Stimulated activated CD4-positive, alpha-beta T cell treated with anti-CD3 and anti-CD28 coated beads, Interleukin-15, amount 100 ng/mL, for 24 hours (primary cell): Measurements from ENCODE around the gene ACE.

Experiments
- DNase-seq: peaks from one replicate; pipeline ENCODE4 v3.0.0-alpha.2; 2020

The ACE gene

DNA sequence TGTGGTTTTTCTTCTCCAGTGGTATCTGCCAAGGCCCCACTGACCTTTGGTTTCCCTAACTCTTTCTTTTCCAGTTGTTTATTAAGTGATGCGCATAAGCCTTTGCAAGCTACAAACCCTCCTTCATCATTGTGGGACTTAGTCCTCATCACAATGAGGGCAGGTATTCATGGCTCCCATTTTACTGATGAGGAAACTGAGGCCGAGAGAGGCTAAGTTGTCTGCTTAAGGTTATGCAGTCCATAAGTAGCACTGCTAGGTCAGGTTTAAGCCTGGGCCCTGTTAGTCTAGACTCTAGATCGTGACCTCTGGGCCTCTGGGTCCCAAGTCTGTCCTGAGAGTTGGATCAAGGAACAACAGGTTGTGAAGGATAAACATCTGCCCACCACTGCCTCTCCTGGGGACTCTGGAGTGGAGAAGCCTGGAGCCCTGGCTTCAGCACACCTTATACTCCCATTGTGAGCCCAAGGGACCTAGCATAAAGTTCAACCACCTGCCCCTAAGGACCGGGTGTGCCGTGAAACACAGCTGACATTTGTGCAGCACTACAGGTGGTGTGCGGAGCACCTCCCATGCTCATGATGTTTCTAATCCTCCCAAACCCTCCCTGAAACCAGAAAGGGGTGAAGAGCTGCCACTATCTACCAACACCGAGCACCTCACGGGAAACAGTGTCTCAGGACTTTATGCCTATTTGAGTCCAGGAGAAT is 41.1 kb downstream of the ACE start:
- no peak for DNase-seq

DNA sequence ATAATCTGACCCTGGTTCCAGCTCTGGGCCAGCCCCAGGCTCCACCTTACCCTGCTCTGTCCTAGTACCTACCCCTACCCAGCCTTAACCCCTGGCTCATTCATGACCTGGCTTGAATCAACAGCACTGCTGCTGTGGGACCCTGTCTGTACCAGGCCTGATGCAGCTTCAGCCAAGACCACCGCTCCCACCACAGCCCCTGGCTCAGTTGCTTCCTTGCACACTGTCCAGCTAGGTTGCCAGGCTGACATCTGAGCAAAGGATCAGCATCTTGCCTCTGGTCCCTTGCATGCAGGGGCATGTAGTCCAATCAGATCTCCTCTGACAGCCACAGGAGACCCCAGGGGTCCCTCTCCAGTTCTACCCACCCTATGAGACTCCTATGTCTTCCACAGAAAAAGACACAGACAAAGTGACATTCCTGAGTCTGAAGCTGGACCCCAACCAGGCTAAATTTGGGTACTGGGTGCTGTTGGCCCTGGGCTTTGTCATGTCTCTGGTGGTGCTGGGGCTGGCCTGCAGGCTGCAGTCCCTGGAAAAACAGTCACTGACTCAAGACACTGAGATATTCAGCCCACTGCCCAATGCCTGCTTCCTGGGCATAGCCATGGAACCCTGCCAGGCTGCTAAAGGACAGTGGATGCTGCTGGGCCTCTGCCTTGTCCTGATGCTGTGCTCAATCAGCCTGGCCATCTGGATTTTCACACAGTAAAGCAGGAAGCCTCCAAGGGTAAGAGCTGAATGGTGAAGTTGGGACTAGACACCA is 42.4 kb downstream of the ACE start:
- no peak for DNase-seq

DNA sequence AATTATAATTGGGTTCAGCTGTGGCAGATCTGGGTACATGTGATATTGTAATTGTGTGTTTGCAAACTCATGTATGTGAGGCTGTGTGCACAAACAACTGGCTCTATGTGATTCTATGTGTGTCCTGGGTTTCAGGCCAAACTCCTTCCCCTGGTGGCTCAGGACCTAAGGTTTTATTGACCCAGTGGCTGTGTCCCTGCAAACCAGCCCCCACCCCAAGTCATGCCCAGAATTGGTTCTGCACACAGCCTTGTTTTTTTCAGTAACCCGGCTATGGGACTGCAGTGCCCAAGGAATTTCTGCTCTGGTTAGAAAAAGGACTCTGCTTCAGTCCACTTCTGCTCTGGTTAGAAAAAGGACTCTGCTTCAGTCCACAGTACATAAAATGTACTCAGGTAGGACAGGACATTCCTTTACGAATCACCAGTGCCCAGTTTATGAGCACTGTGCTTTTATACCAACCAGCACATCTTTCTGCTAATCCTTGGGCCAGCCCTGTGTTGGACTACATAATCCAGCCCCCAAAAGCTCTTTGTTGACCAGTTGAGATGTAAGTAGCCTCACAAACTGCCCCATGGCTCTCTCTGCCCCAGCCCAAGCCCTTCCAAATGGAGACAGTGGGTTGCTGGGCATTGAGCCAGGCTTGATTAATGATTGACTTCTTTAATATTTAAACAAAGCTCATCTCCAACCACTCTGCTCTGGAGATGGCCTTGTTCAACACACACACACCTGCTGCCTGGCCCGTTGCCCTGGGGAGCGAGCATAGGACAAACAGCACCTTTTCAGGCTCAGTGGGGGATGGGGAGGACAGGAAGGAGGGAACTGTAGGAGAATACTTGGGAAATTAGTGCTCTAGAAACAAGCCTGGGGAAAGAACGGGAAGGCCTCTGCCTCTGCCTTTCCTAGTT is 43.4 kb downstream of the ACE start:
- DNase-seq: no peak

DNA sequence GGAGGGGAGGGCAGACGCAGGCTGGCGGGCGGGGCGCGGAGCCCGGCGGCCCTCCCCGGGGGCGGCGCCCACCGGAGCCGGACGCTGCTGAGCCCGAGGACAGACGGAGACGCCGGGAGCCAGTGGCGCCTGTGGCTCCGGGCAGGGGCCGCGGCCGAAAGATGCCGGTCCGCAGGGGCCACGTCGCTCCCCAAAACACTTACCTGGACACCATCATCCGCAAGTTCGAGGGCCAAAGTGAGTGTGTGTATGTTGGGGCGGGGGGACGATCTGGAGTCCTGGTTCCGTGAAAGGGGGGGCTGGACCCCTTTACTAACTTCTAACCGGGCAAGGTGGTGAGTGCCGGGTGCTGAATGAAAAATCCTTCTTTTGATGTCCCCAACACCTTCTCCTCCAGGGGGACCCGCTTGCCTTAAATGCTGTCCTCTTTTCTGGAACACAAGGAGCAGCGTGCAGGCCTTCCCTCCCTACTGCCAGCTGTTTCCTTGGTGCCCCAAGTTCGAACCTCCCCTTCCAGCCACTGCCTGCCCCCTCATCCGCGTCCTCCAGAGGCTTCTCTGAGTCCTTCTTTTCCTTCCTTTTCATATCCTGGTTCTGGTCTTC is 46.5 kb downstream of the ACE start, which contains the start of gene KCNH6:
TSS of gene KCNH6 (plus strand) at position 106 of the 603 bp plus-strand sequence. CDS start at position 162, 56 bp downstream.
- DNase-seq: no peak

DNA sequence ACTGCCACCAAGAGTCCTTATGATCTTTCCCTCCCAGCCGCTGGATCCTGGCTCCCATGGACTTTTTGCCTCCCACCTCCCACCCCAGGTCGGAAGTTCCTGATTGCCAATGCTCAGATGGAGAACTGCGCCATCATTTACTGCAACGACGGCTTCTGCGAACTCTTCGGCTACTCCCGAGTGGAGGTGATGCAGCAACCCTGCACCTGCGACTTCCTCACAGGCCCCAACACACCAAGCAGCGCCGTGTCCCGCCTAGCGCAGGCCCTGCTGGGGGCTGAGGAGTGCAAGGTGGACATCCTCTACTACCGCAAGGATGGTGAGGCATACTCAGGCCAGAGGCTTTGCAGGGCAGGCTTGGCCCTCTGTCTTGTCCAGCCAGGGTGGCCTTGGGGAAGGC is 47.2 kb downstream of the ACE start:
- no peak for DNase-seq

DNA sequence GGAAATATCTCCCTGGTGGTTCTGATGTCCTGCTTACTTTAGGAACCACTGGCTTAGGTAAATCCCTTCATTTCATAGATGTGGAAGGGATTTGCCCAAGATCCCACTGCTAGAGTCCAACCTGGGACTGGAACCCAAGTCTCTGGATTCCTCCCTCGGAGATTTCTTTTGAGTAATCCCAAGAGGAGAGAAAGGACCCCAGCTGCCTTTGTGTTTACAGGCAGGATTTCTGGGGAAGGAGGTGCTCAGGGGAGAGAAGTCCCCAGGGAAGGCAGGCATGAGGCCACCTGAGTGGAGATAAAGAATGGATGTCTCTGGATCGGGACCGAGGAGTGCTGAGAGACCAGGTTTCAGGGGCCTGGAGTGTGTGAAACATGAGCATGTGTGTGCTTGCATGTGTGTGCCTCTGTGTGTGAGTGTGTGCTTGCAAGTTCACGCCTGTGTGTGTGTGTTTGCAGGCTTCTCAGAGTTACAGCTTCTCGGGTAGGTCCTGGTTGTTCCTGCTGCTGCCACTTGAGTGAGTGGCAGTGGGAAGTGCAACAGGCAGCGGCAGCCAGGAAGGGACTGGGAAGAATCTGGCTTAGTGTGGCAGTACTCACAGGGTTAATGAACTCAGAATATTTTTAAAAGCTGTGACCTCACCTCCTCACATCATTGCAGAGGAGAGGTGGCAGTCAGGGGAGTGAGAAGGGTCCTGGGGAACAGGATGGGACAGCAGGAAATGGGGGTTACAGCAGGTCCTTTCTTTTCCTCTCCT is 48.5 kb downstream of the ACE start:
- DNase-seq: no peak

DNA sequence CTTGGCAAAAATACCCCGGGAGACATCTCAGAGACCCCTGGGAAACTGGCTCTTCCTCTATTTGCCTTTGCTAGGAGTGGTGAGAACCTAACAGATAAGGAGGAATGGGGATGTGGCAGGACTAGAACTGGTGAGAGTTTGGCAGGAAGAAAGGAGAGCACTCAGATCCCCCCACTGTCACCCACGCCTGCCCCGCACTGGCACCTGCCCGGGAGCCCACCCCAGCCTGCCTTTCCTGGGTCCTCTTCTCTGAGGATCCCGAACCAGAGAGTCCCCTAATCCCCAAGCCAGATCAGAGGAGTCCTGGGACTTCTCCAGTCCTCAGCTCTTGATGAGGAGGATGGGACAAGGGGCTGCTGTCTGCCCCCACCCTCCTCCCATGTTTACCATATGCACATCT is 50.0 kb downstream of the ACE start:
- no peak for DNase-seq

DNA sequence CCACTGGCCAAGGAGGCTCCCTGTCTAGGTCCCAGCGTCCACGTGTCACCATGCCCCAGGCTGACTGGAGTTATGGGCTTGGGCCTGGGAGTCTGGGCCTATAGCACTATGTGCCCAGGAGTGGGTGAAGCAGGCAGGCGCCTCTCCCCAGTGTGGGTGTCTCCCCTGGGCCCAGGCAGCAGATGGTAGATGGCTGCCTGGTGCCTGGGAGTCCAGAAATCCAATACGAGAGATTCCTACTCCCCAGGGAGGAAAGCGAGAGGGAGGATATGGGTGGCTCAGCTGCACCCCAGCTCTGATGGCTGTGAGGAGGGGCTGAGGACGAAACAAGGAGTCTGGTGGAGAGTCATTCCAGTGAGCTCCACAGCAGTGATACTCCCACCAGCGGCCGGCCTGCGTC is 51.3 kb downstream of the ACE start:
- DNase-seq: no peak

DNA sequence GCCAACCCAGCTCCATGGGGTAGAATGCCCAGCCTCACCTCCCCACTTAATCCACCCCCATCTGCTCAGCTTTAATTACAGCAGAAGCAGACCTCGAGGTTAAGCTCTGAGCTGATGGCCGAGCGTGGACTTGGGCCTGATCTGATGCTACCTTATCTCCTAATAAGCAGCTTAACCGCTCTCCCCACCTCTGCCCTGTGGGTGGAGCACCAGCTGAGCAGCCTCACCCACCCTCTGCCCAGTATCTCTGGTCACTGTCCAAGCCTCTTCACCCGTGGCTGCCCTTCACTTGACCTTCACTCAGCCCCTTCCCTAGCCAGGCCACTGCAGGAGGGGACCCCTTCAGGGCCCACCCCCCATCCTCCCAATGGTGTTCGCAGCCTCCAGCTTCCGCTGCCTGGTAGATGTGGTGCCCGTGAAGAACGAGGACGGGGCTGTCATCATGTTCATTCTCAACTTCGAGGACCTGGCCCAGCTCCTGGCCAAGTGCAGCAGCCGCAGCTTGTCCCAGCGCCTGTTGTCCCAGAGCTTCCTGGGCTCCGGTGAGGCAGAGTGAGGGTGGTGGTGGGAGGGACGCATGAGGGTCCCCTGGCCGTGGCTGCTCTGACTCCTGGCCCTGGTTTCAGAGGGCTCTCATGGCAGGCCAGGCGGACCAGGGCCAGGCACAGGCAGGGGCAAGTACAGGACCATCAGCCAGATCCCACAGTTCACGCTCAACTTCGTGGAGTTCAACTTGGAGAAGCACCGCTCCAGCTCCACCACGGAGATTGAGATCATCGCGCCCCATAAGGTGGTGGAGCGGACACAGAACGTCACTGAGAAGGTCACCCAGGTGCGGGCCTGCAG is 53.1 kb downstream of the ACE start:
- no peak for DNase-seq

DNA sequence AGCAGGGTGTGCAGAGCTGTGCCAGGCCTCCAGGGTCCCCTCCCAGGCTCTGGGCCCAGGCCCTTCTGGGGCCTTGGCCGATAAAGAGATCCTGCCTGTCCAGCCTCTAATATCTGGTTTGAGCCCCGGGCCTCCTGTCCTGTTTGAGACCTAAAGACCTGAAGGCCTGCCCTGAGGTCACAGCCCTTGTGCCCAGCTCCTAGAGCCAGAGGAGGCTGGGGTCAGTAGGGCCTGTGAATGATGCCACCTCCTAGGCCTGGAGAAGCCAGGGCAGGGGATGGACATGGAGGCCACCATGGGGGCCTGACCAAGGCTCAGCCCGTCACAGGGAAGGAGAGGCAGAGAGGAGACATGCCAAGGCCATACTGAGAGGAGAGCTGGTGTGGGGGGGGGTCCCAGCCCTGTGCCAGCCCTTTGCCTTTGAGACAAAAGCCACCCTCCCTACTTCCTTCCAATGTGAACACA is 53.7 kb downstream of the ACE start:
- DNase-seq: no peak

DNA sequence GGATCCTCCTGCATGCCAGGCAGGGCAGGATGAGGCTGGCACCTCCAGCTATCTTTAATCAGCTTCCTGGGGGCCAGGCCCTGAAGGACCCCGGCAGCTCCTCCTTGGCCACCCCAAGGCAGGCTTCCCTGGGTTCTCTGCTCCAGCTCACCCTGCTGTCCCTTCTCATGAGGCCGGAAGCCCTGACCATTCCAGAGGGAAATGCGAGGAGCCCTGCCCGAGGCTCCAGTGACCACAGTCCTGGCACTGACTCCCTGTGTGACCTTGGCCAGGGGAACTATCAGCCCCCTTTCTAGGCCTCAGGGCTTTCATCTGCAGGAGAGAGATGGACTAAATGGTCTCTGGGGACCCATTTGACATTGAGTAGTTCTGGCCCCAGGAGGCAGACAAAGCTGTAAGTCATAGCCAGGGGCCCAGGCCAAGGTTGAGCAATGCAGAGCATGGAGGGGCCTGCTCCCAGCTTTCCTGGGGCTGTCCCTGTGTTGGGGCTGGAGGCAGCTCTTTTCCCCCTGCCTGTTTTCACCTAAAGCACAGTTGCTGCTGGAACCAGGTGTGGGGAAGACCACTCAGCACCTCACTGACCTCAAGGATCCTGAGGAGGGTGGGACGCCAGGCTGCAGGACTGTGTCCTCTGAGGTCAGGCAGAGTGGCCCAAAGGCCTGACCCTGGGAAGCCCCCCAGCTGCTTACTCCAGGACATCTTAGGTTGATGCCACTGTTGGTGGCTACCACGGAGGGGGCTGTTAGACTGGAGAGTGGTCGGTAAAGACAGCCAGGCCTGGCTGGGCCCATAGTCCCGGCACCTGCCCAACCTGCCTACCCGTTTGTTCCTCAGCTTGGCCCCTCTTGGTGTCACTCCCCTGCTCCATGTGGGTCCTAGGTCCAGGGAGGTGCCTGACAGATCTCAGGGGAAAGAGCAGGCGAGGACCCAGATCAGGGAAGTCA is 54.4 kb downstream of the ACE start:
- no peak for DNase-seq

DNA sequence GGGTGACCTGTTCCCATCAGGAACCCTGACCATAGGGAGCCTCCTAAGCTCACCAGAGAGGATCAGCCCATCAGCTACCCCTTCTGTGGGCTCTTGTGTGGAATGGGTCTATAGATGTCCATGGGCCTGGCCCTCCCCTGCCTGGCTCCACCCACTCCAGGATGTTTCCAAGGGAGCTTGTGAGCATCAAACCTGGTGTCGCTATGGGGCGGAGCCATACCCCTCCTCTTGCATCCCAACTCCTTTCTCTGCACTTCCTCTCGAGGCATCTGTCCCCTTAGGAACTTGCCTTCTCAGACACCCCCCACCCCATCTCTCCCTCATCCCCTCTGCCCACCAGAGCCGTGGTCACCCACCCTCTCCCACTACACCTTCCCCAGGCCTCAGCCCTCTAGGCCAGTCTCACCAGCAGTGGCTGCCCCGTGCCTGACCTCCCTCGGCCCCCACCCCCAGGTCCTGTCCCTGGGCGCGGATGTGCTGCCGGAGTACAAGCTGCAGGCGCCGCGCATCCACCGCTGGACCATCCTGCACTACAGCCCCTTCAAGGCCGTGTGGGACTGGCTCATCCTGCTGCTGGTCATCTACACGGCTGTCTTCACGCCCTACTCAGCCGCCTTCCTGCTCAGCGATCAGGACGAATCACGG is 56.7 kb downstream of the ACE start:
- DNase-seq: no peak

DNA sequence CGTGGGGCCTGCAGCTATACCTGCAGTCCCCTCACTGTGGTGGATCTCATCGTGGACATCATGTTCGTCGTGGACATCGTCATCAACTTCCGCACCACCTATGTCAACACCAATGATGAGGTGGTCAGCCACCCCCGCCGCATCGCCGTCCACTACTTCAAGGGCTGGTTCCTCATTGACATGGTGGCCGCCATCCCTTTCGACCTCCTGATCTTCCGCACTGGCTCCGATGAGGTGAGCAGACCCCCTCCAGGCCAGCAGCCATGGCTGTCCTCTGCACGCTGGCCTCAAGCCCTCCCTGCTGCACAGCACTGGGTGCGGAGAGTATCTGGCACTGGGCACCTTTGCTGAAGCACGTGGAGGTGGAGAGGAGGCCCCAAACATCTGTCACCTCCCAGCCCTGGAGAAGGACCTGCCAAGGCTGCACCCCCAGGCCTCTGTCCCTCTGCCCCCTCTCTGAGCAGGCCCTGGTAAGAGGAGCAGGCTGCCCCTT is 57.3 kb downstream of the ACE start:
- no peak for DNase-seq

DNA sequence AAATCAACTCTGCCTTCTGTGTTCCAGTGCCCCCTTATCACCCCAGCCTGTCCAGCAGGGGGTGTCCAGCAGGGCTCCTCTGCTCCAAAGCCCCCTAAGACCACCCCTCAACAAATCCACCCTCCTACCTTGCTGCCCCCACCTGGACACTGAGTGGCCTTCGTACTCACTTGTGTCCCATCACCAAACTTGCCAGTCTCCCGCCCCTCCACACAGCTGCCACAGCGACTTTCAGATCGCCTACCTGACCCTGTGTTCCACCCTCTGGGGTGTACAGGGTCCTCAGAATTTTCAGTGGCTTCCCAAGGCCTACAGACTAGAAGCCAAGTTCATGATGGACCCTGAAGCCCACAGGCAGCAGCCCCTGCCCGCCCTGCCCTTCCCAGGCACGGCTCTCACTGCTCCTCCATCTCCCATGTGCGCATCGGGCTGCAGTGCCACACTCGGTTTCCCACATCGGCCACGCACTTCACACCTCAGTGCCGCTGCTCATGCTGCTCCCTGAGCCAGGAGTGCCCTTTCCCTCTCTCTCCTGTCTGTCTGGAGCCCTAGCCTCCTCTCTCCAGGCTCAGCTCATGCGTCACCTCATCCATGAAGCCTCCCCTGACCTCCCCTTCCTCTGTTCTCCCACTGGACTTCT is 58.1 kb downstream of the ACE start:
- no peak for DNase-seq

DNA sequence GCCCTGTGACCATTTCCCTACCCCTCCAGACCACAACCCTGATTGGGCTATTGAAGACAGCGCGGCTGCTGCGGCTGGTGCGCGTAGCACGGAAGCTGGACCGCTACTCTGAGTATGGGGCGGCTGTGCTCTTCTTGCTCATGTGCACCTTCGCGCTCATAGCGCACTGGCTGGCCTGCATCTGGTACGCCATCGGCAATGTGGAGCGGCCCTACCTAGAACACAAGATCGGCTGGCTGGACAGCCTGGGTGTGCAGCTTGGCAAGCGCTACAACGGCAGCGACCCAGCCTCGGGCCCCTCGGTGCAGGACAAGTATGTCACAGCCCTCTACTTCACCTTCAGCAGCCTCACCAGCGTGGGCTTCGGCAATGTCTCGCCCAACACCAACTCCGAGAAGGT is 58.8 kb downstream of the ACE start:
- DNase-seq: no peak

DNA sequence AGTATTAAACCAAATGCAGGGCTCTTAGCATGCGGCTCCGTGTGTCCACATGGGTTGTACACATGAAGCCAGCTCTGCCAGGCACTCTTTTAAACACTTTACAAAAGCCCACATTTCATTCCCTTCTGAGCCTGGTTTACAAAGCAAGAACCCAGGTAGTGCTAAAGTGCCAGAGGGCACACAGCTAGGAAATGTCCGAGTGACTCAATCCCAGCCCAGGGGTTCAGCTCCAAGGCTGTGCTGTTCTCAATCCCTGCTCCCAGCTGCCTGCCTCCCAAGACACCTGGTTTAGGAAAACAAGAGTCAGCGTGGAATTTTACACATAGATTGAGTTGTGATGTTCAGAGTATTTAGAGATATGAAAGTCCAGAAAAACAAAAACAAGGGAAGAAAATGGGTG is 60.1 kb downstream of the ACE start:
- DNase-seq: no peak

DNA sequence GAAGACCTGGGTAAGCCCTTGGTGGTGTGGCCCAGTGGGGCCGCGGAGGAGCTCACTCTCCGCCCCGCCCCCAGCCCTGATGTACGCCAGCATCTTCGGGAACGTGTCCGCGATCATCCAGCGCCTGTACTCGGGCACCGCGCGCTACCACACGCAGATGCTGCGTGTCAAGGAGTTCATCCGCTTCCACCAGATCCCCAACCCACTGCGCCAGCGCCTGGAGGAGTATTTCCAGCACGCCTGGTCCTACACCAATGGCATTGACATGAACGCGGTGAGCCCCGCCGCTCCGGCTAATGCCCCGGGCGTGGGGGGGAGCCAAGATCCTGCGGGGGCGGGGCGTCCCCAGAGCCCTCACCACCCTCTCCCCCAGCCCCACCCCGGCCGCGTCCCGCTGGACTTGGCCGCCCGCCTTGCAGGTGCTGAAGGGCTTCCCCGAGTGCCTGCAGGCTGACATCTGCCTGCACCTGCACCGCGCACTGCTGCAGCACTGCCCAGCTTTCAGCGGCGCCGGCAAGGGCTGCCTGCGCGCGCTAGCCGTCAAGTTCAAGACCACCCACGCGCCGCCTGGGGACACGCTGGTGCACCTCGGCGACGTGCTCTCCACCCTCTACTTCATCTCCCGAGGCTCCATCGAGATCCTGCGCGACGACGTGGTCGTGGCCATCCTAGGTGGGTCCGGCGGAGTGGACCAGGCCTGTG is 61.3 kb downstream of the ACE start:
- peak; percentile 32 for DNase-seq
